ENCODE measurements around the gene DESI2.
"Not testable (repeated sequence)": the region's sequence is repeated elsewhere in the genome, so short reads cannot be mapped to it uniquely, and the experiment has no call there.

DESI2 gene

GRCh38 chr1:244666672-244667418 is 13.9 kb downstream of the DESI2 start:
- H3K27me3 Mint-ChIP-seq; H3K36me3 Mint-ChIP-seq; H3K9me3 Mint-ChIP-seq (ENCODE audit: low read depth); H3K4me3 Mint-ChIP-seq; H3K27ac Mint-ChIP-seq: not testable (repeated sequence)
- H3K4me1 Mint-ChIP-seq (ENCODE audit: low read depth) = peaks cover 22% of the 10 kb centered on the region

GRCh38 chr1:244667797-244668196 is 14.9 kb downstream of the DESI2 start:
- Mint-ChIP-seq H3K4me3 (no peak overlapping the region), H3K27ac (no peak overlapping the region), H3K27me3 (no peaks in the 10 kb centered on the region), H3K4me1 (ENCODE audit: low read depth) (peaks cover 19% of the 10 kb centered on the region), H3K9me3 (ENCODE audit: low read depth) (no peaks in the 10 kb centered on the region), H3K36me3 (peaks cover 6% of the 10 kb centered on the region)

GRCh38 chr1:244672946-244673682 is 20.2 kb downstream of the DESI2 start:
- Mint-ChIP-seq H3K4me1 (ENCODE audit: low read depth) (peaks cover 31% of the 10 kb centered on the region), H3K27me3 (no peaks in the 10 kb centered on the region), H3K9me3 (ENCODE audit: low read depth) (no peaks in the 10 kb centered on the region), H3K27ac (no peak overlapping the region), H3K4me3 (no peak overlapping the region), H3K36me3 (peaks cover 11% of the 10 kb centered on the region)

GRCh38 chr1:244674446-244674845 is 21.5 kb downstream of the DESI2 start:
- Mint-ChIP-seq H3K27me3 (no peaks in the 10 kb centered on the region), H3K36me3 (peaks cover 11% of the 10 kb centered on the region), H3K4me1 (ENCODE audit: low read depth) (peaks cover 33% of the 10 kb centered on the region), H3K4me3 (no peak overlapping the region), H3K27ac (no peak overlapping the region), H3K9me3 (ENCODE audit: low read depth) (no peaks in the 10 kb centered on the region)

GRCh38 chr1:244675167-244675566 is 22.2 kb downstream of the DESI2 start:
- H3K36me3 Mint-ChIP-seq = peaks cover 11% of the 10 kb centered on the region
- no peaks in the 10 kb centered on the region for H3K27me3 Mint-ChIP-seq
- H3K4me1 Mint-ChIP-seq (ENCODE audit: low read depth) = peaks cover 33% of the 10 kb centered on the region
- H3K9me3 Mint-ChIP-seq (ENCODE audit: low read depth) = no peaks in the 10 kb centered on the region
- no peak overlapping the region for H3K4me3 Mint-ChIP-seq
- H3K27ac Mint-ChIP-seq = no peak overlapping the region

GRCh38 chr1:244678697-244679096 is 25.8 kb downstream of the DESI2 start:
- H3K4me1 Mint-ChIP-seq (ENCODE audit: low read depth) = peaks cover 39% of the 10 kb centered on the region
- H3K36me3 Mint-ChIP-seq = peaks cover 16% of the 10 kb centered on the region
- H3K27ac Mint-ChIP-seq = no peak overlapping the region
- H3K4me3 Mint-ChIP-seq = no peak overlapping the region
- H3K27me3 Mint-ChIP-seq = no peaks in the 10 kb centered on the region
- no peaks in the 10 kb centered on the region for H3K9me3 Mint-ChIP-seq (ENCODE audit: low read depth)

GRCh38 chr1:244680667-244681066 is 27.7 kb downstream of the DESI2 start:
- Mint-ChIP-seq H3K9me3 (ENCODE audit: low read depth) (no peaks in the 10 kb centered on the region), H3K27me3 (no peaks in the 10 kb centered on the region)

GRCh38 chr1:244682087-244682486 is 29.2 kb downstream of the DESI2 start:
- H3K4me3 Mint-ChIP-seq; H3K27ac Mint-ChIP-seq; H3K9me3 Mint-ChIP-seq (ENCODE audit: low read depth); H3K27me3 Mint-ChIP-seq: not testable (repeated sequence)
- Mint-ChIP-seq H3K36me3 (peaks cover 12% of the 10 kb centered on the region), H3K4me1 (ENCODE audit: low read depth) (peaks cover 25% of the 10 kb centered on the region)

More at GRCh38 chr1:244680667-244681066, 27.7 kb downstream of the DESI2 start:
- peaks cover 30% of the 10 kb centered on the region for H3K4me1 Mint-ChIP-seq (ENCODE audit: low read depth)
- H3K4me3 Mint-ChIP-seq = no peak overlapping the region
- peaks cover 12% of the 10 kb centered on the region for H3K36me3 Mint-ChIP-seq
- H3K27ac Mint-ChIP-seq = no peak overlapping the region

GRCh38 chr1:244695937-244696336 is 43.0 kb downstream of the DESI2 start:
- no peak overlapping the region for H3K4me3 Mint-ChIP-seq
- H3K9me3 Mint-ChIP-seq (ENCODE audit: low read depth) = peaks cover 11% of the 10 kb centered on the region
- no peak overlapping the region for H3K27ac Mint-ChIP-seq
- peaks cover 44% of the 10 kb centered on the region for H3K36me3 Mint-ChIP-seq
- no peaks in the 10 kb centered on the region for H3K4me1 Mint-ChIP-seq (ENCODE audit: low read depth)
- no peaks in the 10 kb centered on the region for H3K27me3 Mint-ChIP-seq

- no peaks in the 10 kb centered on the region for H3K4me1 Mint-ChIP-seq (ENCODE audit: low read depth)
- peaks cover 11% of the 10 kb centered on the region for H3K9me3 Mint-ChIP-seq (ENCODE audit: low read depth)
- H3K27ac Mint-ChIP-seq = no peak overlapping the region
- H3K4me3 Mint-ChIP-seq = no peak overlapping the region
- H3K27me3 Mint-ChIP-seq = no peaks in the 10 kb centered on the region
- H3K36me3 Mint-ChIP-seq = peaks cover 39% of the 10 kb centered on the region
Measured at GRCh38 chr1:244699741-244700140, 46.8 kb downstream of the DESI2 start.

GRCh38 chr1:244700808-244701207 is 47.9 kb downstream of the DESI2 start:
- Mint-ChIP-seq H3K9me3 (ENCODE audit: low read depth) (peaks cover 11% of the 10 kb centered on the region), H3K36me3 (peaks cover 41% of the 10 kb centered on the region), H3K4me1 (ENCODE audit: low read depth) (no peaks in the 10 kb centered on the region), H3K27ac (no peak overlapping the region), H3K27me3 (no peaks in the 10 kb centered on the region), H3K4me3 (no peak overlapping the region)

- Mint-ChIP-seq H3K27me3 (no peaks in the 10 kb centered on the region), H3K4me1 (ENCODE audit: low read depth) (no peaks in the 10 kb centered on the region), H3K27ac (no peak overlapping the region), H3K9me3 (ENCODE audit: low read depth) (peaks cover 11% of the 10 kb centered on the region), H3K4me3 (no peak overlapping the region), H3K36me3 (peaks cover 38% of the 10 kb centered on the region)
Measured at GRCh38 chr1:244702620-244703019, 49.7 kb downstream of the DESI2 start.

GRCh38 chr1:244704107-244704506 is 51.2 kb downstream of the DESI2 start:
- Mint-ChIP-seq H3K27me3 (no peaks in the 10 kb centered on the region), H3K4me1 (ENCODE audit: low read depth) (no peaks in the 10 kb centered on the region), H3K4me3 (no peak overlapping the region), H3K27ac (no peak overlapping the region), H3K9me3 (ENCODE audit: low read depth) (peaks cover 11% of the 10 kb centered on the region), H3K36me3 (peaks cover 26% of the 10 kb centered on the region)

- no peak overlapping the region for H3K4me3 Mint-ChIP-seq
- H3K27ac Mint-ChIP-seq = no peak overlapping the region
- no peaks in the 10 kb centered on the region for H3K4me1 Mint-ChIP-seq (ENCODE audit: low read depth)
- H3K36me3 Mint-ChIP-seq = peaks cover 16% of the 10 kb centered on the region
- H3K27me3 Mint-ChIP-seq = no peaks in the 10 kb centered on the region
- H3K9me3 Mint-ChIP-seq (ENCODE audit: low read depth) = peaks cover 3% of the 10 kb centered on the region
Measured at GRCh38 chr1:244705261-244706234, 52.6 kb downstream of the DESI2 start.

- H3K9me3 Mint-ChIP-seq (ENCODE audit: low read depth) = no peaks in the 10 kb centered on the region
- H3K27ac Mint-ChIP-seq = no peak overlapping the region
- no peaks in the 10 kb centered on the region for H3K27me3 Mint-ChIP-seq
- peaks cover 4% of the 10 kb centered on the region for H3K36me3 Mint-ChIP-seq
- H3K4me1 Mint-ChIP-seq (ENCODE audit: low read depth) = no peaks in the 10 kb centered on the region
- no peak overlapping the region for H3K4me3 Mint-ChIP-seq
Measured at GRCh38 chr1:244709076-244709475, 56.1 kb downstream of the DESI2 start.
